HepG2 (cell line): ENCODE data around the gene RBCK1. TPM values are rescaled to one million over a fixed set of nuclear protein-coding genes. Genes with fewer than 3 reads are reported as not detected.
A peak's percentile ranks its signal among the peaks of the same experiment; 100 is the strongest.

Experiments used
- EED ChIP-seq: sonication (generic); formaldehyde crosslinking; IDR thresholded peaks from 2 replicates; pipeline ENCODE4 v1.5.0; 2020; ENCODE audit warnings: mild to moderate bottlenecking, missing genetic modification reagents
- KDM1A ChIP-seq: IDR thresholded peaks from 2 replicates; pipeline ENCODE4 v1.6.1; 2016; ENCODE audit warnings: missing compliant biosample characterization
- NR2F1 ChIP-seq, 2 experiments: fragments of 450-650 bp in 1 of 2; formaldehyde crosslinking in 1 of 2; IDR thresholded peaks; 2 replicates each; pipeline versions ENCODE4 v1.5.0 to v1.6.1; 2016 to 2020; ENCODE audit warnings: mild to moderate bottlenecking in 1 of 2, missing compliant biosample characterization in 1 of 2, missing genetic modification reagents in 1 of 2, moderate library complexity in 1 of 2
- POLR2A ChIP-seq, 2 experiments: IDR thresholded peaks; 2 replicates each; pipeline ENCODE4 v1.6.1; 2011; ENCODE audit warnings: low read depth in 2 of 2, low read length in 2 of 2, mild to moderate bottlenecking in 1 of 2, moderate library complexity in 1 of 2; ENCODE audit not compliant: insufficient read depth in 1 of 2
- SSRP1 ChIP-seq: IDR thresholded peaks from 2 replicates; pipeline ENCODE4 v1.6.1; 2016; ENCODE audit warnings: control low read depth
- ZNF883 ChIP-seq: sonication (generic); formaldehyde crosslinking; IDR thresholded peaks from 2 replicates; pipeline ENCODE4 v1.5.1; 2020; ENCODE audit warnings: mild to moderate bottlenecking, missing genetic modification reagents; ENCODE audit errors: not compliant biosample characterization
- polyA plus RNA-seq, 8 experiments: library from polyadenylated mRNA; depleted of rRNA in 3 of 8; stranded (reverse) in 7 of 8; unstranded in 1 of 8; fragments of >200 nt; fragmentation: Illumina TruSeq in 4 of 8; extraction: Trizol in 4 of 8; gene quantifications; 2 replicates each; pipeline versions ENCODE4 v1.2.1 to v1.2.3, GENCODE V29; 2011 to 2016; ENCODE audit warnings: low read depth in 4 of 8, missing spikeins in 1 of 8, mixed read lengths in 1 of 8; ENCODE audit not compliant: insufficient read depth in 1 of 8
- total RNA-seq, 5 experiments: library from RNA; depleted of rRNA; stranded (reverse); fragments of >200 nt; fragmentation: Illumina TruSeq; extraction: Trizol; gene quantifications; 2 replicates each; pipeline ENCODE4 v1.2.3, GENCODE V29; 2016; ENCODE audit warnings: low read depth in 1 of 5
- TF ChIP-seq, protein P1 (sequence below): sonication (generic); formaldehyde crosslinking; IDR thresholded peaks from 2 replicates; pipeline ENCODE4 v1.4.0; 2020; ENCODE audit warnings: missing genetic modification reagents
- TF ChIP-seq, protein P2 (sequence below): sonication (generic); formaldehyde crosslinking; IDR thresholded peaks from 2 replicates; pipeline ENCODE4 v1.8.0; 2022; ENCODE audit warnings: missing genetic modification reagents, mild to moderate bottlenecking, borderline replicate concordance
- TF ChIP-seq, protein P3 (sequence below): sonication (generic); formaldehyde crosslinking; IDR thresholded peaks from 2 replicates; pipeline ENCODE4 v1.4.0; 2020; ENCODE audit warnings: missing genetic modification reagents, mild to moderate bottlenecking, borderline replicate concordance

Gene RBCK1
- total and polyA plus RNA-seq, 2 of the 13 experiments (the other 11 are each of a cell fraction or from before 2014, with no cell fraction given): 149 to 215 TPM

GRCh38 chr20:372543-373082 is 35.5 kb upstream of the RBCK1 start (continued):
- TF ChIP-seq, protein P1, sequence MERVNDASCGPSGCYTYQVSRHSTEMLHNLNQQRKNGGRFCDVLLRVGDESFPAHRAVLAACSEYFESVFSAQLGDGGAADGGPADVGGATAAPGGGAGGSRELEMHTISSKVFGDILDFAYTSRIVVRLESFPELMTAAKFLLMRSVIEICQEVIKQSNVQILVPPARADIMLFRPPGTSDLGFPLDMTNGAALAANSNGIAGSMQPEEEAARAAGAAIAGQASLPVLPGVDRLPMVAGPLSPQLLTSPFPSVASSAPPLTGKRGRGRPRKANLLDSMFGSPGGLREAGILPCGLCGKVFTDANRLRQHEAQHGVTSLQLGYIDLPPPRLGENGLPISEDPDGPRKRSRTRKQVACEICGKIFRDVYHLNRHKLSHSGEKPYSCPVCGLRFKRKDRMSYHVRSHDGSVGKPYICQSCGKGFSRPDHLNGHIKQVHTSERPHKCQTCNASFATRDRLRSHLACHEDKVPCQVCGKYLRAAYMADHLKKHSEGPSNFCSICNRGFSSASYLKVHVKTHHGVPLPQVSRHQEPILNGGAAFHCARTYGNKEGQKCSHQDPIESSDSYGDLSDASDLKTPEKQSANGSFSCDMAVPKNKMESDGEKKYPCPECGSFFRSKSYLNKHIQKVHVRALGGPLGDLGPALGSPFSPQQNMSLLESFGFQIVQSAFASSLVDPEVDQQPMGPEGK (CRISPR knock-in tag): peak; percentile 22; the same call in 1 of the 2 replicates
- TF ChIP-seq SSRP1 (CRISPR knock-in tag) (peak; percentile 82; the same call in 1 of the 2 replicates), NR2F1 (CRISPR knock-in tag; IDR thresholded peaks at IDR 0.05) (peak in 1 of 2 experiments; percentile 11; a peak in 2 of 4 replicates), ZNF883 (CRISPR knock-in tag) (peak; percentile 35), POLR2A (IDR thresholded peaks at IDR 0.05; ENCODE audit: insufficient read depth in 1 of 2, low read depth in 2 of 2, low read length in 2 of 2) (0 out of 4 replicates have a peak, but pooled peaks of 1 of the 2 experiments have one; percentile 8), KDM1A (CRISPR knock-in tag) (peak; percentile 10; the same call in 1 of the 2 replicates), EED (CRISPR knock-in tag) (peak; percentile 58; the same call in 1 of the 2 replicates)
- TF ChIP-seq, protein P2, sequence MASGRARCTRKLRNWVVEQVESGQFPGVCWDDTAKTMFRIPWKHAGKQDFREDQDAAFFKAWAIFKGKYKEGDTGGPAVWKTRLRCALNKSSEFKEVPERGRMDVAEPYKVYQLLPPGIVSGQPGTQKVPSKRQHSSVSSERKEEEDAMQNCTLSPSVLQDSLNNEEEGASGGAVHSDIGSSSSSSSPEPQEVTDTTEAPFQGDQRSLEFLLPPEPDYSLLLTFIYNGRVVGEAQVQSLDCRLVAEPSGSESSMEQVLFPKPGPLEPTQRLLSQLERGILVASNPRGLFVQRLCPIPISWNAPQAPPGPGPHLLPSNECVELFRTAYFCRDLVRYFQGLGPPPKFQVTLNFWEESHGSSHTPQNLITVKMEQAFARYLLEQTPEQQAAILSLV: 0 out of 2 replicates have a peak, but pooled peaks have one; percentile 2
- TF ChIP-seq, protein P3, sequence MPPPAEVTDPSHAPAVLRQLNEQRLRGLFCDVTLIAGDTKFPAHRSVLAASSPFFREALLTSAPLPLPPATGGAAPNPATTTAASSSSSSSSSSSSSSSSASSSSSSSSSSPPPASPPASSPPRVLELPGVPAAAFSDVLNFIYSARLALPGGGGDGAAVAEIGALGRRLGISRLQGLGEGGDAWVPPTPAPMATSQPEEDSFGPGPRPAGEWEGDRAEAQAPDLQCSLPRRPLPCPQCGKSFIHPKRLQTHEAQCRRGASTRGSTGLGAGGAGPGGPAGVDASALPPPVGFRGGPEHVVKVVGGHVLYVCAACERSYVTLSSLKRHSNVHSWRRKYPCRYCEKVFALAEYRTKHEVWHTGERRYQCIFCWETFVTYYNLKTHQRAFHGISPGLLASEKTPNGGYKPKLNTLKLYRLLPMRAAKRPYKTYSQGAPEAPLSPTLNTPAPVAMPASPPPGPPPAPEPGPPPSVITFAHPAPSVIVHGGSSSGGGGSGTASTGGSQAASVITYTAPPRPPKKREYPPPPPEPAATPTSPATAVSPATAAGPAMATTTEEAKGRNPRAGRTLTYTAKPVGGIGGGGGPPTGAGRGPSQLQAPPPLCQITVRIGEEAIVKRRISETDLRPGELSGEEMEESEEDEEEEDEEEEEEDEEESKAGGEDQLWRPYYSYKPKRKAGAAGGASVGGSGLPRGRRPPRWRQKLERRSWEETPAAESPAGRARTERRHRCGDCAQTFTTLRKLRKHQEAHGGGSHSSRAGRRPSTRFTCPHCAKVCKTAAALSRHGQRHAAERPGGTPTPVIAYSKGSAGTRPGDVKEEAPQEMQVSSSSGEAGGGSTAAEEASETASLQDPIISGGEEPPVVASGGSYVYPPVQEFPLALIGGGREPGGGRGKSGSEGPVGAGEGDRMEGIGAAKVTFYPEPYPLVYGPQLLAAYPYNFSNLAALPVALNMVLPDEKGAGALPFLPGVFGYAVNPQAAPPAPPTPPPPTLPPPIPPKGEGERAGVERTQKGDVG (CRISPR knock-in tag): 0 out of 2 replicates have a peak, but pooled peaks have one; percentile 20
